ENCODE results near the gene SELENOO.
A peak's percentile ranks its signal among the peaks of the same experiment; 100 is the strongest.

SELENOO gene

GRCh38 chr22:50245214-50246072 is 44.6 kb downstream of the SELENOO start:
- TF ChIP-seq TCF12 (IDR thresholded peaks at IDR 0.05; ENCODE audit: low read depth), result no peak
- TF ChIP-seq RAD21 (IDR thresholded peaks at IDR 0.05; ENCODE audit: low read depth), result no peak
- no peak for TF ChIP-seq YY1 (IDR thresholded peaks at IDR 0.05; ENCODE audit: low read depth)
- no peak for TF ChIP-seq FOXM1 (IDR thresholded peaks at IDR 0.05; ENCODE audit: borderline replicate concordance, low read depth)
- TF ChIP-seq, protein P1, sequence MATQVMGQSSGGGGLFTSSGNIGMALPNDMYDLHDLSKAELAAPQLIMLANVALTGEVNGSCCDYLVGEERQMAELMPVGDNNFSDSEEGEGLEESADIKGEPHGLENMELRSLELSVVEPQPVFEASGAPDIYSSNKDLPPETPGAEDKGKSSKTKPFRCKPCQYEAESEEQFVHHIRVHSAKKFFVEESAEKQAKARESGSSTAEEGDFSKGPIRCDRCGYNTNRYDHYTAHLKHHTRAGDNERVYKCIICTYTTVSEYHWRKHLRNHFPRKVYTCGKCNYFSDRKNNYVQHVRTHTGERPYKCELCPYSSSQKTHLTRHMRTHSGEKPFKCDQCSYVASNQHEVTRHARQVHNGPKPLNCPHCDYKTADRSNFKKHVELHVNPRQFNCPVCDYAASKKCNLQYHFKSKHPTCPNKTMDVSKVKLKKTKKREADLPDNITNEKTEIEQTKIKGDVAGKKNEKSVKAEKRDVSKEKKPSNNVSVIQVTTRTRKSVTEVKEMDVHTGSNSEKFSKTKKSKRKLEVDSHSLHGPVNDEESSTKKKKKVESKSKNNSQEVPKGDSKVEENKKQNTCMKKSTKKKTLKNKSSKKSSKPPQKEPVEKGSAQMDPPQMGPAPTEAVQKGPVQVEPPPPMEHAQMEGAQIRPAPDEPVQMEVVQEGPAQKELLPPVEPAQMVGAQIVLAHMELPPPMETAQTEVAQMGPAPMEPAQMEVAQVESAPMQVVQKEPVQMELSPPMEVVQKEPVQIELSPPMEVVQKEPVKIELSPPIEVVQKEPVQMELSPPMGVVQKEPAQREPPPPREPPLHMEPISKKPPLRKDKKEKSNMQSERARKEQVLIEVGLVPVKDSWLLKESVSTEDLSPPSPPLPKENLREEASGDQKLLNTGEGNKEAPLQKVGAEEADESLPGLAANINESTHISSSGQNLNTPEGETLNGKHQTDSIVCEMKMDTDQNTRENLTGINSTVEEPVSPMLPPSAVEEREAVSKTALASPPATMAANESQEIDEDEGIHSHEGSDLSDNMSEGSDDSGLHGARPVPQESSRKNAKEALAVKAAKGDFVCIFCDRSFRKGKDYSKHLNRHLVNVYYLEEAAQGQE (IDR thresholded peaks at IDR 0.05; ENCODE audit: low read depth), result no peak
- no peak for TF ChIP-seq USF1 (IDR thresholded peaks at IDR 0.05)
- no peak for TF ChIP-seq EP300 (IDR thresholded peaks at IDR 0.05; ENCODE audit: borderline replicate concordance)
- no peak for TF ChIP-seq TAF1 (IDR thresholded peaks at IDR 0.05; ENCODE audit: low read depth)
- no peak for TF ChIP-seq MAX (IDR thresholded peaks at IDR 0.05)
- TF ChIP-seq CREB1 (IDR thresholded peaks at IDR 0.05; ENCODE audit: low read depth), result no peak
- no peak; the same call in 1 of the 2 replicates for TF ChIP-seq ZBTB7A (IDR thresholded peaks at IDR 0.05; ENCODE audit: low read depth)
- no peak for TF ChIP-seq EGR1 (IDR thresholded peaks at IDR 0.05)

GRCh38 chr22:50246242-50247175 is 45.7 kb downstream of the SELENOO start:
- no peak for TF ChIP-seq NFIC (IDR thresholded peaks at IDR 0.05)
- TF ChIP-seq FOXM1 (IDR thresholded peaks at IDR 0.05; ENCODE audit: borderline replicate concordance, low read depth), result no peak
- TF ChIP-seq CREB1 (IDR thresholded peaks at IDR 0.05; ENCODE audit: low read depth), result no peak
- no peak for TF ChIP-seq TEAD4 (IDR thresholded peaks at IDR 0.05)
- no peak for TF ChIP-seq ZBTB7A (IDR thresholded peaks at IDR 0.05; ENCODE audit: low read depth)
- no peak for TF ChIP-seq YY1 (IDR thresholded peaks at IDR 0.05; ENCODE audit: low read depth)
- TF ChIP-seq EGR1 (IDR thresholded peaks at IDR 0.05), result no peak
- TF ChIP-seq CEBPB (IDR thresholded peaks at IDR 0.05), result no peak
- TF ChIP-seq TAF1 (IDR thresholded peaks at IDR 0.05; ENCODE audit: low read depth), result no peak
- TF ChIP-seq USF1 (IDR thresholded peaks at IDR 0.05), result no peak
- TF ChIP-seq MAX (IDR thresholded peaks at IDR 0.05), result no peak
- TF ChIP-seq TCF12 (IDR thresholded peaks at IDR 0.05; ENCODE audit: low read depth), result no peak
- no peak for TF ChIP-seq RAD21 (IDR thresholded peaks at IDR 0.05; ENCODE audit: low read depth)

DNA sequence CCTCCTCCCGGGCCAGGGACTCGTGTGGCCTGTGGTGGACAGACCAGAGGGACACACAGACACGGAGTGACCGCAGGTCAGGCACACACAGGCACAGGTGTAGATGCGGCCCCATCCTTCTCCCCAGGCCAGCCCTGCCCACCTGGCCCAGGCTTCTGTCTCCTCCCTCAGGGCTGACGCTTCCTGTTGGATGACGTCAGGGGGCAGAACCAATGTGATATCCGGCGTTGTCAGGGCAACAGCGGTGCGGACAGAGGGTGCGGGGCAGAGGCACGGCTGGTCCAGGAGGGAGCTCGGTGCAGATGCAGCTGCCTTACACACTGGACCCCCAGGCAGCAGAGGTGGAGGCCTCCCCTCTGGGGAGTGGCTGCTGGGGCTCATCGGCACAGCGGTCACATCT is 46.9 kb downstream of the SELENOO start:
- no peak for TF ChIP-seq EGR1 (IDR thresholded peaks at IDR 0.05)
- TF ChIP-seq CREB1 (IDR thresholded peaks at IDR 0.05; ENCODE audit: low read depth), result peak; percentile 67; the same call in 1 of the 2 replicates

DNA sequence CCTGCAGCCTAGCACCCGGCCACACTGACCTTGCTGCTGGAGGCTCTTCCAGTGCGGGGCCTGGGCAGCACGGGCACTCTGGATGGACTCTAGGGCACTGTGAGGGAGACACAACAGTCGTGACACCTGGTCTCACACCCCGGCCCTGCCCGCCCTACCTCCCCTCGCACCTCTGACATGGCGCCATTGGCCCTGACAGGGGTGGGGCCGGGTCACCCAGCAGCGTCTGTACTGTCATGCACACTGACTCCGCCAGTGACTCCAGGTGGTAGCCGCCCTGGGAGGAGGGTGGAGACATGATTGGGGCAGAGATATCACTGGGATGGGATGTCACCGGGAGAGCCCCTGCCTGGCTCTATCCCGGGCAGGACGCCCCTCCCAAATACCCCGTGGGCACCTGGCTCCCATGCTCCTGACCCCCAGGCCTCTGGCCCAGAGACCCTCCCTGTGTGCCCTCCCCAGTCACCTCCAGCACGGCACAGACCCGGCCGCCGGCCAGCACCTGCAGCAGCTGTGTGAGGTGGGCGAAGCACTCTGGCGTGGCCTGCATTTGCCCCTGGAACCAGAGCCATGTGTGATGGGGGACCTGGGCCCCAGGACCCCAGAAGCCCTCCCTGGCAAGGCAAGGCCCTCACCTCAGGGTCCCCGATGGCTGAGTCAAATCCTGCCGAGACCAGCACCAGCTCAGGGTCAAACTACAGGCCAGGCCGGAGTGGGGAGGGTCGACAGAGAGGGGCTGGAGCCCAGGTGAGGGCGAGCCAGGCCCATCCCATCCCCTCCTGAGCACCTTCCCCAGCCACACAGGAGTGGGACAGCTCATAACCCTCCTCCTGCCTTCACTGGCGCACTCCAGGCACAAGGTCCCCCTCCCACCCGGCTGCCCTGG is 47.6 kb downstream of the SELENOO start:
- no peak for TF ChIP-seq EP300 (IDR thresholded peaks at IDR 0.05; ENCODE audit: borderline replicate concordance)
- TF ChIP-seq, protein P1 (IDR thresholded peaks at IDR 0.05; ENCODE audit: low read depth), result no peak
- TF ChIP-seq CEBPB (IDR thresholded peaks at IDR 0.05), result no peak
- no peak for TF ChIP-seq USF1 (IDR thresholded peaks at IDR 0.05)
- TF ChIP-seq TCF12 (IDR thresholded peaks at IDR 0.05; ENCODE audit: low read depth), result no peak
- TF ChIP-seq MAX (IDR thresholded peaks at IDR 0.05), result no peak
- TF ChIP-seq NFIC (IDR thresholded peaks at IDR 0.05), result no peak

Data from Ishikawa (cell line).